ENCODE results near the gene TLR8.
"Not testable (repeated sequence)": the region's sequence is repeated elsewhere in the genome, so short reads cannot be mapped to it uniquely, and the experiment has no call there.

Gene TLR8

GRCh38 chrX:12898073-12898472, 8.3 kb upstream of the TLR8 start:
- no peak for DNase-seq (ENCODE audit: low read depth)

- DNase-seq (ENCODE audit: low read depth), result no peak
Observed at GRCh38 chrX:12899506-12899905, 6.9 kb upstream of the TLR8 start.

- DNase-seq (ENCODE audit: low read depth), result peak; percentile 23
Observed at GRCh38 chrX:12901486-12901885, 4.9 kb upstream of the TLR8 start.

GRCh38 chrX:12903646-12904045, 2.8 kb upstream of the TLR8 start:
- DNase-seq (ENCODE audit: low read depth), result peak; percentile 45

- DNase-seq (ENCODE audit: low read depth), result no peak
Observed at GRCh38 chrX:12910423-12911121, 4.2 kb downstream of the TLR8 start.

GRCh38 chrX:12911122-12911470, 4.7 kb downstream of the TLR8 start:
- DNase-seq (ENCODE audit: low read depth), result no peak

GRCh38 chrX:12912791-12913482, 6.5 kb downstream of the TLR8 start:
- no peak for DNase-seq (ENCODE audit: low read depth)

- no peak for DNase-seq (ENCODE audit: low read depth)
Observed at GRCh38 chrX:12917753-12918152, 11.3 kb downstream of the TLR8 start.

- DNase-seq (ENCODE audit: low read depth), result no peak
Observed at GRCh38 chrX:12919051-12919450, 12.6 kb downstream of the TLR8 start.

GRCh38 chrX:12919620-12920019, 13.2 kb downstream of the TLR8 start:
- no peak for DNase-seq (ENCODE audit: low read depth)

GRCh38 chrX:12920990-12921389, 14.6 kb downstream of the TLR8 start:
- DNase-seq (ENCODE audit: low read depth), result no peak

GRCh38 chrX:12921886-12922598, 15.6 kb downstream of the TLR8 start:
- no peak for DNase-seq (ENCODE audit: low read depth)

GRCh38 chrX:12922599-12922919, 16.1 kb downstream of the TLR8 start:
- no peak for DNase-seq (ENCODE audit: low read depth)

GRCh38 chrX:12929701-12930100, 23.3 kb downstream of the TLR8 start:
- DNase-seq (ENCODE audit: low read depth), result peak; percentile 23

GRCh38 chrX:12930150-12930549, 23.7 kb downstream of the TLR8 start:
- no peak for DNase-seq (ENCODE audit: low read depth)

- no peak for DNase-seq (ENCODE audit: low read depth)
Observed at GRCh38 chrX:12932244-12932643, 25.8 kb downstream of the TLR8 start.

- no peak for DNase-seq (ENCODE audit: low read depth)
Observed at GRCh38 chrX:12934850-12935249, 28.4 kb downstream of the TLR8 start.

- no peak for DNase-seq (ENCODE audit: low read depth)
Observed at GRCh38 chrX:12936947-12937346, 30.5 kb downstream of the TLR8 start.

- not testable (repeated sequence) for DNase-seq (ENCODE audit: low read depth)
Observed at GRCh38 chrX:12940471-12940870, 34.1 kb downstream of the TLR8 start.

- not testable (repeated sequence) for DNase-seq (ENCODE audit: low read depth)
Observed at GRCh38 chrX:12943592-12943991, 37.2 kb downstream of the TLR8 start.

- not testable (repeated sequence) for DNase-seq (ENCODE audit: low read depth)
Observed at GRCh38 chrX:12944452-12944851, 38.0 kb downstream of the TLR8 start.

- DNase-seq (ENCODE audit: low read depth), result no peak
Observed at GRCh38 chrX:12945494-12945893, 39.1 kb downstream of the TLR8 start.

GRCh38 chrX:12946406-12946805, 40.0 kb downstream of the TLR8 start:
- no peak for DNase-seq (ENCODE audit: low read depth)

Measured in amniotic epithelial cell (primary cell).